ENCODE results near the gene RPRD1B. TPM values are rescaled to one million over a fixed set of nuclear protein-coding genes. Genes with fewer than 3 reads are reported as not detected.

RPRD1B gene
- total and polyA plus RNA-seq, 2 experiments from 2014 or later: 31.0 to 43.5 TPM

DNA sequence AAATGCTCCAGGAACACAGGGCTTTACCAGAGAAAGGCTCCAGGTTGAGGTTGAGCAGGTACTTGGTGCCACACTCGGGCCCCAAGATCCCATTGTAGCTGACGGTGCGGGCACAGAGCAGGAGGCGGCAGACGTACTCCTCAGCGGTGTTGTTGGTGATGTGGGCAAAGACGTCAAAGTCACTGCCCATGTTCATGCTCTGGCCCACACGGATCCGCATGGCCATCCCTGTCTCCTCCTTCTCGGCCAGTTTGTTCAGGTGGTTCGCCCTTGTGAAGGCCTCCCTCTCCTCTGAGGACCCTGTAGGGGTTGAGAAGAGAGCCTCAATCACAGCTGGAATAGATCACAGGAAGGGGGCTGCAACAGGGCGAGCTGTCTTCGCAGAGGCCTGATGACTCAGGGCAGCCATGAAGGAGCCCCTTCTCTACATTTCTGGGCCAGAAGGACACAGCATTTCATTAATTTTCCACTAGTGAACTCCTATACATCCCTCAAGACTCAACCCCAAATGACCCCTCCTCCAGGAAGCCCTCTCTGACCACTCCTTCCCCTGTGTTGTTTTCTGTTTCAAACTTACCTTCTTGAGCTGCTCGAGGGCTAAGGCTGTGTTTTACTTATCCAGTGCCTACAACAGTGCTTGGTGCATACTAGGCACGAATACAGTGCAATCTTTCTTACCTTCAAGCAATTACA, 104.7 kb downstream of the RPRD1B start:
- no peaks in the 10 kb centered on the region for H3K27me3 ChIP-seq
- H3K27ac ChIP-seq: no peak overlapping the region
- no peaks in the 10 kb centered on the region for H3K9me3 ChIP-seq (ENCODE audit: low read depth)

GRCh38 chr20:38139156-38139912, 105.8 kb downstream of the RPRD1B start:
- Histone ChIP-seq H3K4me1 (ENCODE audit: low read depth) (peaks cover 23% of the 10 kb centered on the region), H3K4me3 (no peak overlapping the region), H3K27me3 (no peaks in the 10 kb centered on the region), H3K36me3 (peaks cover 21% of the 10 kb centered on the region), H3K27ac (no peak overlapping the region), H3K9me3 (ENCODE audit: low read depth) (no peaks in the 10 kb centered on the region)
- TF ChIP-seq CTCF (IDR thresholded peaks at IDR 0.05; ENCODE audit: low read depth, low read length): no peak
- no peak for DNase-seq (ENCODE audit: low read depth in 1 of 2, low spot score in 1 of 2)

More for the DNA sequence above, 104.7 kb downstream of the RPRD1B start:
- Histone ChIP-seq H3K4me3 (no peak overlapping the region), H3K36me3 (peaks cover 21% of the 10 kb centered on the region), H3K4me1 (ENCODE audit: low read depth) (peaks cover 12% of the 10 kb centered on the region)
- no peak for DNase-seq (ENCODE audit: low read depth in 1 of 2, low spot score in 1 of 2)
- TF ChIP-seq CTCF (IDR thresholded peaks at IDR 0.05; ENCODE audit: low read depth, low read length): no peak

DNA sequence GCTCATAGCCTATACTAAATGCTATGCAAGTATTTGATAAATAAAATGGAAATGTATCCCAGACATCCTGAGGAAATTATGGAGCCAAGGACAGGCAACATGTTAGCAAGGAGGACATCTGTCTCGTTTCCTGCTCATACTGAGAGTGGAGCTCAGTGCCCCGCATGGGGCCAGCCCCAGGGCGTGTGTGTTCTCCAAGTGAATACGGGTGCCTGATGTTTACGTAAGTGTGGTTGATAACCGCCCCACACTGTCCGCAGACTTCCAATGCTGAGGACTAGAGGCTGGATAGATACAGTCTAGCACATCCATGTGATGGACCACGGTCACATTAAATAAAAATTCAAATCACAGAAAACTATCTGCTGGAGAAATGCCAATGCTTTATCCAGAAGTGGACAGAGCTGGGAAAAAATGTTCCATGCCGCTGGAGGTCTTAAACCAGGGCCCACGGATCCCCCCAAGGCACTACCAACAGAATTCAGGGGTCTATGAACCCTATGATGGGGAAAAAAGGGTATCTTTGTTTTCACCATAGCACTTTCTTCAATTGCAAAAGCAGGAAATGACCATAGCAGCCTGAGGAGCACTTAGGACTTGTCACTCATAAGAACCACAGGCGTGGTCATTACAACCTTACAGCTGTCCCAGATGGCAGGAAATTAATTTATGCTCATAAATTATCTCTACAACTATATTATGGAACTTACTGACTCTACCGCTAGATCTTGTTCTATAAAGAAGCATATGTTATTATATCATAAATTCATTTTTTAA, 106.6 kb downstream of the RPRD1B start:
- Histone ChIP-seq H3K9me3 (ENCODE audit: low read depth) (no peaks in the 10 kb centered on the region), H3K27me3 (no peaks in the 10 kb centered on the region), H3K4me3 (no peak overlapping the region), H3K4me1 (ENCODE audit: low read depth) (peaks cover 18% of the 10 kb centered on the region), H3K36me3 (peaks cover 21% of the 10 kb centered on the region), H3K27ac (no peak overlapping the region)
- no peak for TF ChIP-seq CTCF (IDR thresholded peaks at IDR 0.05; ENCODE audit: low read depth, low read length)
- DNase-seq (ENCODE audit: low read depth in 1 of 2, low spot score in 1 of 2): peak in 1 of 2 donors; percentile 37

DNA sequence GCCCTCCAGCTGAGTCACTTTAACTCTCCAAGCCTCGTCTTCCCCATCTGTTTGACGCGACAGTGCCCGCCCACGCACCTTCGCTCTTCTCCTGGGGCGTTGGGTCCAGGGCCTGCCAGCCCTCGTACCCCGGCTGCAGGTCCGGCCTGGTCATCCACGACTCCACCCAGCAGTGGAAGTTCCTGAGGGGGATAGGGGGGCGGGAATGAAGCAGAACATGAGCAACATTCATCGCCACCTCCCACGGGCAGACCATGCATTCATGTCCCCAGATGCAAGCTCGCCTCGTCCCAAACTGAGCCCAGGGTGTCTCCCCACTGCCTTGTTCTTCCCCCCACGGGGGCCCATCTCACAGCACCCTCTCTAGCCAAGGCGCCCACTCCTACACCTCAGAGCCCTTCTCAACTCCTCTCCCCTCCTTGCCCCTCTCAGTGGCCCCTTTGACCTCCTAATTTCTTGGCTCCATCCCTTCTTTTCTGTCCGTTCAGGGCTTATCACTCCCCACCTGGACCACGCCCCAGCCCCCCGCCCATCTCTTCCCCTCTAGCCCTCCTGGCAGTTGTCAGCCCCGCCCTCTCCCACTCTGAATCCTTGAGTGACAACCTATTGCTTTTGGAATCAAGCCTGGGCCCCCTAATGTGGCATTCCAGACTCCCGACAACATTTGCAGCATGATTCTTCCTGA, 107.8 kb downstream of the RPRD1B start:
- H3K4me3 ChIP-seq: no peak overlapping the region
- H3K4me1 ChIP-seq (ENCODE audit: low read depth): peaks cover 18% of the 10 kb centered on the region
- no peak overlapping the region for H3K27ac ChIP-seq
- H3K9me3 ChIP-seq (ENCODE audit: low read depth): no peaks in the 10 kb centered on the region
- no peaks in the 10 kb centered on the region for H3K27me3 ChIP-seq
- no peak for TF ChIP-seq CTCF (IDR thresholded peaks at IDR 0.05; ENCODE audit: low read depth, low read length)
- no peak for DNase-seq (ENCODE audit: low read depth in 1 of 2, low spot score in 1 of 2)
- peaks cover 21% of the 10 kb centered on the region for H3K36me3 ChIP-seq

Other genes with a start within 250 kb of the RPRD1B start
- 136 and 321 TPM in 2 replicates for gene VSTM2L, start 130.6 kb upstream of the RPRD1B start, total RNA-seq
- gene VSTM2L, start 130.6 kb upstream of the RPRD1B start, polyA plus RNA-seq: 83.4 and 162 TPM in 2 replicates
- gene TTI1, start 290 bp upstream of the RPRD1B start, total RNA-seq: 19.0 and 23.0 TPM in 2 replicates
- gene TTI1, start 290 bp upstream of the RPRD1B start, polyA plus RNA-seq: 23.1 and 32.8 TPM in 2 replicates
- 144 and 275 TPM in 2 replicates for gene TGM2, start 131.5 kb downstream of the RPRD1B start, total RNA-seq
- gene TGM2, start 131.5 kb downstream of the RPRD1B start, polyA plus RNA-seq: 119 and 192 TPM in 2 replicates
- gene KIAA1755, start 227.0 kb downstream of the RPRD1B start, total RNA-seq: not detected in 2 replicates
- not detected in 2 replicates for gene KIAA1755, start 227.0 kb downstream of the RPRD1B start, polyA plus RNA-seq